Stimulated activated CD4-positive, alpha-beta T cell treated with anti-CD3 and anti-CD28 coated beads, Interleukin-1b, Interleukin-23, amount 100 ng/mL, for 48 hours (primary cell): ENCODE data around the gene SYNE3.

Experiments
- DNase-seq: peaks from one replicate; pipeline ENCODE4 v3.0.0-alpha.2; 2020

Gene SYNE3

GRCh38 chr14:95504135-95505029, 12.1 kb downstream of the SYNE3 start:
- DNase-seq: peak; percentile 43

GRCh38 chr14:95503365-95504134, 12.9 kb downstream of the SYNE3 start:
- DNase-seq: no peak

- no peak for DNase-seq
These were observed 14.0 kb downstream of the SYNE3 start for GRCh38 chr14:95502381-95502950.

DNA sequence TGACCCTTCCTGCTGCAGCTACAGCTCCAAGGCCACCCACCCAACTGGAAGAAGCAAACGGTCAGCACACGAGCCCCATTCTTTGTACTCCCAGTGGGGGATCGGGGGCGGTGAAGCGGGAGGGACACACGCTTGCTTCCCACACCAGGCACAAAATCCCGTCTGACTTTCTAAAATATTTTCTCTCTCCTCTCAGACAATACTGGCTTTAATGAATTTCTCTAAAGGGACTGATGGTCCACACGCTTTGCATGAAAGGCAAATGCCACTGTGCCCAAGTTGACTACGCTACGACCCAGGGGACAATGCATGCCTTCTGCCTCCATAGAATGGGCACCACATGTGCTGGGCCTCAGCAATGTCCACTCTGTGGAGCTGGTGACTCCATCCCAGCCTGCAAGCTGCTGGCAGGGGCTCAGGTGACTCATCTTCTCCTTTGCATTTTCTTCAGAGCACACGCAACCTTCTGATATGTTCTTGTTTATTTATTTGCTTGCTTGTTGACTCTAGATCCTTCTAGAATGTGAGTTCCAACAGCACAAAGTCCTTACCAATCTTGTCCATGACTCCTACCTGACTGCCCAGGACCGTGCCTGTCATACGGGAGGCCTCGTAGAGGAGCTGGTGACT, 15.6 kb downstream of the SYNE3 start:
- no peak for DNase-seq

- DNase-seq: no peak
These were observed 16.2 kb downstream of the SYNE3 start for GRCh38 chr14:95500201-95500681.

GRCh38 chr14:95499354-95499750, 17.1 kb downstream of the SYNE3 start:
- no peak for DNase-seq

DNA sequence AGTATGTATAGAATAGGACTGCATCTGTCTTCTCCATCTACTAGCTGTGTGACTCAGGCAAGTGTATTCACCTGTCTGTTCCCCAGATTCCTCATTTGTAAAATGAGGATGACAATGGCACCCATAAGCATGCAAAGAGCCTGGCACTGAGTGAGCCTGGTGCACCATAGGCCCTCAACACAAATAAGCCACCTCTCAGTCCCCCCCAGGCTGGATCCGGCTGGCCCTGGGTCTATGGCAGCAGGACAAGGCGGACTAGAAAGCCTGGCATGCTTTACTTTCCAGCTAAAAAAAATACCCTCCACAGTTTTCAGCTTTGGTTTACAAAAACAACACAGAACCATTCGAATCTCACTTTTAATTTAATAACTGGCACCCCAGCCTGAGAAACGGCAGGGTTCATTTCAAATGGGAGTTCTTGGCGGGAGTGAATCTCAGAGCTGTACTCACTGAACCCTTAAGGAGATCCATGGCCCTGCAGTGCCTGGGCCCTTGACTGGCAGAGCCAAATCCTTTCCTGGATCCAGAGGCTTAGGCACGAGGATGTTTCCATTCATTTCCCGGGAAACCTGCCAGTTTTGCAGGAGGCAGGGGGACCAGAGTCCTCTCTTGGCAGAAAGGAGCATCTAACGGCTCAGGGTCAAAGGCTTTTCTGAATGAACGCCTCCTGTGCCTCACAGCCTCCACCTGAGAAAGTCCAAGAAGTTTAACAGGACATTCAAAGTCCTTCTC, 17.7 kb downstream of the SYNE3 start:
- DNase-seq: no peak

GRCh38 chr14:95497561-95498011, 18.9 kb downstream of the SYNE3 start:
- no peak for DNase-seq

DNA sequence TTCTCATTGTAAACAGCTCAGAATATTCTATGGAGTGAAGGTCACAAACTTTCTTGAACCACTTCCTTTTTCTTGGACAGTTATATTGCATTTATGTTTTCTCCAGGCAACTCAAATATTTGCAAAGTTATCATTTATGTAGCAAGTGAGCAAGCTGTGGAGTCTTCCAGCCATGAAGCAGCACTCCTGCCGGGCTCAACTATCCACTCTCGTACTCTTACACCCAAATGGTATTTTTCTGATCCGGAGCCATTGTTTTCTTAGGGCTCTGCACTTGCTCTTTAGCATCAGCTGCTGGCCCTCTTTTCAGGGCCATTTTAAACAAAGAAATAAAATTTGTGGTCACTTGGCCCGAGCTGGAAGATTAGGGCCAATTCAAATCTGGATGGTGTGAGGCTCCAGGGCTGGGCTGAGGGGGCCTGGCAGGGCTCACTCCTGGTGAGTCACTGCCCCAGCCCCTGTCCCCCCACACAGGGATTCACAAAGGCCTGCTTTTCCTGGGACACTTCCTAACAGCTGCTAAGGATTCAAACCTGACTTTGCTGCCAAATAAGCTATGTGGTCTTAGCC, 19.7 kb downstream of the SYNE3 start:
- no peak for DNase-seq

DNA sequence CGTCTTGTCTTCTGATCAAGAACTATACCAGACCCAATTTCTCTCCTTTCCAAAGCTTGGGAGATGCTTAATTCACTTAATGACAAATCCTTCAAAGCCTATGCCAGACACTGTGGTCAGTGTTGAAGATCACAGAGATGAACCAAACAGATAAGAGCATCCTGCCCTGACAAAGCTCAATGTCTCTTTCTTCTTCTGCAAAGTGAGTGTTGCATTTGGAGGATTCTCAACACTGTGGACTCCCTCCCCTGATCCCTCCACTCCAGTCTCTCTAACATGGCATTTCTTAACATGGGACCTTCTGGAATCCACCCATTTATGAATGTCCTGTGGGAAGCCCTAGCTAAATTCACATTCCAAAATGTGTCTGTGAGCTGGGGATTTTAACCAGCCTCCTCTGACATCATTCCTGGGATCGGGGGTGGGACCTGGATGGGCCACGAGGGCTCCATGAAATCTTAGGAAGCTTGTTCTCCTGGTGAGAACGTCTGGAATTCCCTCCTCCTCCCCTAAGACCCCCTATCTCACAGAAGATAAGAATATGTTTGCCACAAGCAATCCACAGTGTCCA, 20.3 kb downstream of the SYNE3 start:
- DNase-seq: no peak

DNA sequence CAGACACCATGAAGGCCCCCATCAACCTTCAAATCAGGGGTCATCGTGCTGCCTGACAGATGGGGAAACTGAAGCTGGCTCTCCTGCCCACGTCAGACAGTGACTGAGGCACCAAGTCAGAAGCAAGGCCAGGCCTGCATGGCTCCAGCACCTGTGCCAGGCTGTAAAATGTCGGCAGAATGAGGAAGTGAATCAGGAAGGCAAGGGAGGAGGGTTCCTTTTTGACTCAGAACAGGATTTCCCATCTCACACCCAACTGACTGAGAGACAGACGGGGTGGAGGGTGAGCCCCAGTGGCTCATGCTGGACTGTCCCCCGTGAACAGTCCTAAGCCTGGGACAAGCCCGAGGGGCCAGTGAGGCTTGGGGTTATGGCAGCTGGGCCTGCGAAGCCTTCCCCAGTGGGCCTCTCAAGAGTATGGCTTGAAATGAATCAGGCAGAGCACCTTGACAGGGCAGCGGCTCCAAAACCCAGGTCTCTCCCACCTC, 20.9 kb downstream of the SYNE3 start:
- DNase-seq: peak; percentile 31

DNA sequence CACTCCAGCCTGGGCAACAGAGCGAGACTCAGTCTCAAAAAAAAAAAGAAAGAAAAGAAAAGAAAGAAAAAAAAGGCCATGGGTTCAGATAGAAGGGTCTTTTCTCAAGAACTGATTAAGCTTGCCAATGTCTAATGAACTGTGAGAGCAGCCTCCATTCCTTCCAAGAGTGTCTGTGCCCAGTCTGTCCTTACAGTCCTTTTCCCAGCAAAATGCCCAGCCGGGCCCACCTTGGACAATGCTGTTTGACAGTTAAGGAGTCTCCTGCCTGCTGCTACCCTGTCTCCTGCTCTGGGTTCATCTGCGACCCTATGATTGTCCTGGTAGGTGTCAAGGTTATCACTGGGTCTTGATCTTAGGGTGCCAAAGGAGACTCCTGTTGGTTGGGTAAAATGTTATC, 21.4 kb downstream of the SYNE3 start:
- DNase-seq: no peak

DNA sequence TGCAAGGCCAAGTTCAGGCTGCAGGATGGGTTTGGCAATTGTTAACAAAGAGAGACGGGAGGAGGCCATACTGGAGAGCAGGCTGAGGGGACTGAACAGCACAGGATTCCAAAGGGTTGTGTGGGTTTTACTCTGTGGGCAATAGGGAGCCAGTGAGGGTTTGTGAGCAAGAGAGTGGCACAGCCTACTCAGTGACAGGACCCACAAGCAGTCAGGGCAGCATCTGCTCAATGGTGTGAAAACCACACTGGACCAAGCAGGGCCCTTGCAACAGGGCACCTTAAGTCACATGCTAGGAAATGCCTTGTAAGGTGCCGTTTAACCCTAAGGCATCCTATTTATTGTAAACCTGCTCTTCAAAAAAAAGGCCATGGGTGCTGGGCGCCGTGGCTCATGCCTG, 22.0 kb downstream of the SYNE3 start:
- DNase-seq: no peak

DNA sequence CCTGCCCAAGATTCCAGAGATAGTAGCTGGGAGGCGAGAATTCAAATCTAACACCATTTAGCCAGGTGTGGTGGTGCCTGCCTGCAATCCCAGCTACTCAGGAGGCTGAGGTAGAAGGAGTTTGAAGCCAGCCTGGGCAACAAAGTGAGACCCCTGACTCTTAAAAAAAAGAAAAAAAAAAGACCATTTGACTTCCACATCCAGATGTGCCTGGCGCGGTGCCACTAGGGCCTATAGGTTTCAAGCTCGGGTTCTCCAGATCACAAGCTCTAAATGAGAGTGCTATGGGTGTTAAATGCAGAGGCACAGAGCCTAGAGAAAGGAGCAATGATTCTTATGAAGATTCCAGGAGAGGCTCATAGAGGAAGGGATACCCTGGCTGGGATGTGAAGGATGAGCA, 22.5 kb downstream of the SYNE3 start:
- no peak for DNase-seq

DNA sequence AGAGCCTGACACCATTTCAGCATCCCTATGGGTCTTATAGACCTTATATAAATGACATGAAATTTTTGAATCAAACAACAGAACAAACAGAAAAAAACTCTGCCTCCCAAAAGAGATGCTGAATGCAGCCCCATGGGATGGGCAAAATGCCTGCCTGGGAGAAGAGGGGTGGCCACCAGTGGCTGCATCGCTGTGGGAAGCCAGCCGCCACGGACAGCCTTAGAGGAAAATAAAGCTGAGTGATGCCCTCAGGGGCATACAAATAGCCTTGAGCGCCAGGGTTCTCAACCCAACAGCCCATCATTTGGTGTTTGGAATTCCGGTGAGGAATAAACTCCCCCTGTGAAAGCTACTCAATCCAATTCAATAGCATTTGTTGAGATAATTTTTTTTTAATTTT, 22.9 kb downstream of the SYNE3 start:
- DNase-seq: no peak

GRCh38 chr14:95491936-95492608, 24.4 kb downstream of the SYNE3 start:
- no peak for DNase-seq

GRCh38 chr14:95490727-95491451, 25.6 kb downstream of the SYNE3 start:
- no peak for DNase-seq

DNA sequence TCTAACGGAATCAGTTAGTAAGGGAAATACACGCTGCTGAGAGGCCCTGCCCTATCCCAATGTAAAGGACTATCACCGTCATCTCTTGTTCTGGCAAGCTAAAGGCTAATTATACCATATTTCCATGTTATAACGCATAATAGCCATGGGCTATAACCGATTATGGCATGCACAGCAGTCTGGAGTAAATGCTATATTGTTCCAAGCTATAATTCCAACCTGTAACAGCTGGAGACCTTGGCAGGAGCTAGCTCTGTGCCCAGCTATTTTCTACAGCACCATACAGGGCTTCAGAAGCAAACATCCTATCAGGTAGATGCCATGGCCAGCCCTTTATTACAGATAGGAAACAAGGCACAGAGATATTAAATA, 26.3 kb downstream of the SYNE3 start:
- DNase-seq: no peak

DNA sequence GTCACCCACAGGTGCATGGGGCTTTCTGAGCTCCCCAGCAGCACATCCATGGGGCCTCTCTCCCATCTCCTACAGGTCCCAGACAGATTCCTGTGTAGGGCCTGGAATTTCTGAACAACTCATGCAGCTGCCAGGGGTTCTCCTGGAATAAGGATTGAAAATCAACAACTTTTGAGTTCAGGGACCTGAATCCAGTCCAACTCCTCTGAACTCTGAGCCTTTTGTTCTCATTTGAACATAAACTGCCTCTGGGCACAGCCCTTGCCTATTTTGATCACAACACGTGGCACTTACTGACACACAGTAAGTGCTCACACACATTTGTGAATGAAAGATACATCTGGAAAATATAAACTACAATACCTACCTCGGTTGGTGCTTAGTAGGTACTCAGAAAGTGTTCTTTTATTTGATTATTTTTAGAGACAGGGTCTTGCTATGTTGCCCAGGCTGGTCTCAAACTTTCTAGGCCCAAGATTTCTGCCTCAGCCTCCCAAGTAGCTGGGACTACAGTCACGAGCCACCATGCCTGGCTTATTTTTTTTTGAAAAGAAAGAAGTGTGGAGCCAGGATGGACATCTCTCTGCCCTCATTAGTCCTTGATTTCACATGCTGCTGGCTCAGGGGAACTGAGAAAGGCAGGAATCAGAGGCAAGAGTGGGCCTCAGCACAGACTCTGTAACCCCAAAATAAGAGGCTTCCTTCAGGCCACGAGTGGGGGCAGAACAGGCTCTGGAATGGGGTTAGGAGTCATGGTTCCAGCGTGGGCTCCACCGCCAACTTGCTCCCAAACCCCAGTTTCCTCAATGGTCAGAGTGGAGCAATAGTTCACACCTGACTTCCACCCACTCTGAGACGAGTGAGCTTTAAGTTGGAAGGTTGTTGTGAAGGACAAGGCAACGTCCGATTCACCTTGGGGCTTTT, 27.0 kb downstream of the SYNE3 start:
- no peak for DNase-seq
